T47D (cell line): ENCODE data around the gene MVB12B.

Experiments used
- DNase-seq, 2 experiments: peaks; one replicate each; pipeline versions ENCODE4 v3.0.0 to v3.0.0-alpha.2; 2011 to 2012; ENCODE audit warnings: low read depth in 1 of 2, low spot score in 1 of 2
- JUND ChIP-seq: IDR thresholded peaks from 2 replicates; pipeline ENCODE4 v1.6.1; 2012; ENCODE audit warnings: low read depth
- in situ Hi-C: cut with HindIII; loops from 2 replicates; pipeline ENCODE4 v1.10.0; 2016; ENCODE audit warnings: low sequenced_read_pairs, low pct_unique_long_range_greater_than_20kb

The MVB12B gene

DNA sequence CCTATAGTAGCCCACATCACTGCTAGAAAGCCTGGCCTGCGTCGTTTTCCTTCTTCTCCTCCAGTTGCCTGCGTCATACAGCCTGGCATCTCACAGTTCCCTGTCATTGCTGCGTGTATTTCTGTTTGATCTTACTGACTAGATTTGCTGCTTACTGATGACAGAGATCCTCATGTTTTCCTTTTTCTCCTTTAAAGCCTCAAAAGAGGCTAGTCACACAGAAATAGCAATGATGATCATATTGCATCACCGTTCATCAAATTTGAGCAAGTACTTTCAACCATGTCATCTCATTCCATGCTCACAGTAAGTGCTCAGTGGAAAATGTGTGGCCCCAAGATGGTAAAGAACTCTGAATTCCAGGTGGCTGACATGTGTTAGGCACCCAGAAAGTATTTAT lies 76.8 kb downstream of the MVB12B start:
- in situ Hi-C loops = no loop called here
- no peak for TF ChIP-seq JUND
- DNase-seq = no peak

DNA sequence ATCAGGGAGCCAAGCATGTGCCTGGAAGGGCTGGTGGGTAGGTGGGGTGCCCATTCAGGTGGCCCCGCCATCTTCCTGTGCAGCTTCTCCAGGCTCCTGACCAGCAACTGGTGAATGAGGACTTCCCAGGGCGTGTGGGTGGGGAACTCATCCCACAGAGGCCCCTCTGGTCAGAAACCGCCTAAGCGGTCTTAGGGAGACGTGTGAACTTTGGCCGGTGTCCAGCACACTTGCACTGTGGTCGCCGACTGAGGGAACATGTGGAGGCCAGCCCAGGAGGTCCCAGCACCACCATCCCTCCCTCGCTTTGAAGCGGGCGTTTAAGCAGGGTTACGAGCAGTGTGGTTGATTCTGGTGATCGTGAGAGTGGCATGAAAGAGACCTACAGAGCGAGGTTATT lies 77.8 kb downstream of the MVB12B start:
- TF ChIP-seq JUND = no peak
- no peak for DNase-seq

DNA sequence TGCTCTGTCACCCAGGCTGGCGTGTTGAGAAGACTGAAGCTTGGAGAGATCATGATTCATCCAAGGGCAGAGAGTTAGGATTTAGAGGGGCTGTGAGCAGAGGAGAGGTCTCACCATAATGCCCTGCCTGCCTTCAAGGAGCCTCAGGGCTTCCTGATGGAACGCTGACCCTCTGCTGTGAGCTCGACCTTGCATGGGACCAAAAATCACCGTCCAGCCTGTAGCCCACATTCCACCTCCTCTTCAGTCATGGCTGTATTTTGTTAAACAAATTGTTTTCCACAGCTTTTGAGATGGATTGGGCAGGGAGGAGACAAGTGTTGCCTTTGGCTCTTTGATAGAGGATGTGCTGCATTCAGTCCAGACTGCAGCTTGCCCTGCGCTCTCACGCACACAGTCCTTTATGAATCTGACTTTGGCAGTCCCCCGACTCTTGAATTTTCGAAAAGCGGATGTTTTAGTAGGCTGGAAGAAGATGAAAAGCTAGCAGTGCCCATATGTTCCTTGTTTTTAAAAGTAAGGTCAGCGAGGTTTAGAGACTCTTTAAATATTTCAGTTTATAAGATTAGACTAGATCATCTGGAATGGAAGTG lies 79.5 kb downstream of the MVB12B start:
- no peak for DNase-seq
- no peak for TF ChIP-seq JUND
- in situ Hi-C loops = no loop called here

More for the DNA sequence above, 77.8 kb downstream of the MVB12B start:
- in situ Hi-C loops = no loop called here

DNA sequence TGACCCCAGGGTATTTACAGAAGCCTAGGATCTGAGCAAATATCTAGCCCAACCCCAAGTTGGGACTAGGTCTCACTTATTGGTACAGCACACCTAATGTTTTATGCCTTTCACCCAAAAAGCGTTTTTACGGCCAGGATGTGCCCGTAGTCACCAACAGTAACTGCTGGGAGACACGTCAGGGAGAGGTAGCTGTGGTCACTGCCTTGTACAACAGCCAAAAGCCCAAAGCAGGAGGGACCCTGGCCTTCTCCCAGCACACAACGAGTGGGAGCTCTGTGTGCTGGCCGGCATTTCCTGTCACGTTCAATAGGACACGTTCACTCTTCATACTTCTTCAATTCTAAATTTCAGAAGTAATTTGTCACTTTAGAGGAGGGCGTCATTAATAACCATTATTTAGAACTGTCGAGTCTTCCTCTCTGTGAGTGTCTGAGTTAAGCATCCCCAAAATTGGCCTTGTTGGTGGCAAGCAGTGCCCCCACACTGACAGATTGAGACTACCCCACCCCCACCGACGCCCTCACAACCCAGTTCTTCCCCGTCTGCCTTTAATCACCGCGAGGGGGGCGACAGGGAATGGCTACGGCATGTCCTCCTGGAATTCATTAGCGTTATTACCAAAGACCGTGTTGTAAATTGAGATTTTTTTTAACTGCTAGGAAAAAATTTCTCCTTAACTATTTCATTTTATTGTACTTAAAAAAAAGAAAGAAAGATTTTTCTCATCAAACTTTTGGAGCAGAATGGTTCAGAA lies 80.7 kb downstream of the MVB12B start:
- in situ Hi-C loops = no loop called here
- no peak for TF ChIP-seq JUND
- no peak for DNase-seq

DNA sequence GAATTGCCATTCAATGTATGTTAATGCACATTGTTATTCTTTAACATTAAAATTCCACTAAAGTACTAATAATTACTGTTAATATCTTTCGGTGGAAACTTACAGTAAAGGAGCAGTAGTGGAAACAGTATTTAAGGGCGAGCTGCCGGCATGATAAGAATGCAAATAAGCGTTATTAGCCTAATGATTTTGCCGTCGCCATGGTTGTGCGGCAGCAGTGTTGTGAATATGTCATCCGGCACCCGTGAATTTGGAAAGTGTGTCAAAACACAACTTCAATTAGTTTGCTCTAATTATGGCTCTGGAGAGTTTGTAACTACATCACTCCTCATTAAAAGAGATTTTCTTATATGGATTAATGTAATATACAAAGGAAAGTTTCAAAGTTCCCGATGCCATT lies 81.4 kb downstream of the MVB12B start:
- no peak for TF ChIP-seq JUND
- in situ Hi-C loops = no loop called here
- no peak for DNase-seq

DNA sequence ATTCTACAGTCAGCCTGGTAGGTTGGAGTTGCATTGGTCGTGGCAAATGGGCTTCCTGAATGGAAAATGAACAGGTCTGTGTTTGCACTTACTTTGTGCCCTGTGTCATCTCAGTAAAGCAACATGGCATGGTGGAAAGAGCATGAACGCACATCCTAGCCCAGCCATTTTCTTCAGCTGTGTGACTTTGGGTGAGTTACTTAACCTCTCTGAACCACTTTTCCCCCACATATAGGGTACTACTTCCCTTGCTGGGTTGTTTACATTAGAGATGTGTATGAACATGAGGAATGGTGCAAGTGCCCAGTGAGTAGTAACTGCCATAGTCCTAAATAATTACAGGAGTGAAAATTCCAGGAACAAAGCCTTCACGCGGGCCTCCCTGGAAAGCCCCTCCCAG lies 83.6 kb downstream of the MVB12B start:
- in situ Hi-C loops = no loop called here
- no peak for DNase-seq
- no peak for TF ChIP-seq JUND

DNA sequence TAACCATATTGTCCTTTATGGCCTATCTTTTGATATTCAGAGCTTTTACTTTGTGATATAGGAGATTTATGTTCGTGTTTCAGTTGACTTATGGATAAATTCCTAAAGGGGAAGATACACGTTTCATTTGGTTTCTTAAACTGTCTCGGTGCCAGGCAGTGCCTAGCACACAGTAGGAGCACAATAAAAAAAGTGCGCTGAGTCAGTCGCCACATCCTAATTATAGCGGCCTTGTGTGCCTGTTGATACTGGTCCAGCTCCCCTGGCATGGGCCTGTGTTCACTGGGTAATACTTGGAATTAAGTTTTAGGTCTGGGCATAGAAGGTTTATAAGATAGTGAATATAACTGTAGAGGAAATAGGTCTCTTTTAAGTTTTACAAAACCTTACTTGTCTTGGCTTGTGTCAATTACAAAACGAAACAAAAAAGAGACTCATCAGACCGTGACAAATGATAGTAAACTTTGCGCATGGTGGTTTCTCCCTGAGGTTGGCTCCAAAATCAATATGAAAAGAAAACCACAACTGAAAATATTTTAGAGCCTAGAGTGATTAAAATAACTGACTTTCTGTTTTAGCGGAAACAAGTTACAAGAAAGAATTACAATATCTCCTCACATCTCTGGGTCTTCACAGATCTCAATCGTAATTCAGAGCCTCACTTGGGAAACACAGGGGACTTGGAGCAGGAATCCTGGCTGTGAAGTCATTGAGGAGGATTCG lies 84.8 kb downstream of the MVB12B start:
- in situ Hi-C loops = no loop called here
- DNase-seq = no peak

DNA sequence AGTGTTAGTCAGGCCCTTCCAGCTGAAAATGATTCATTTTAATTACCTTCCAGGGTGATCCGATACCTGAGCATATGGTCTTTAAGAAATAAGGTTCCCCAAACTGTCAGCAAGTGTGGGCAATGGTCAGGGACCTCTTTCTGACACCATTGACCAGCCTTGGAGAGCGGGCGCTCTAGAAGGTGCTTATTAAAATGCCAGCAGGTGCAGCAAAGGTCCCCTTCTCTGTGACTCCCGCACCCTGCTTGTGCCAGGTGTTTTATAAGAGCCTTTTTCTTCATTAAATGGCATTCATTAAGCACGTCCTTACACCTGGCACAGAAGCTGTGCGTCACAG lies 85.3 kb downstream of the MVB12B start:
- no peak for TF ChIP-seq JUND
- in situ Hi-C loops = no loop called here
- no peak for DNase-seq

More for the DNA sequence above, 84.8 kb downstream of the MVB12B start:
- TF ChIP-seq JUND = no peak

DNA sequence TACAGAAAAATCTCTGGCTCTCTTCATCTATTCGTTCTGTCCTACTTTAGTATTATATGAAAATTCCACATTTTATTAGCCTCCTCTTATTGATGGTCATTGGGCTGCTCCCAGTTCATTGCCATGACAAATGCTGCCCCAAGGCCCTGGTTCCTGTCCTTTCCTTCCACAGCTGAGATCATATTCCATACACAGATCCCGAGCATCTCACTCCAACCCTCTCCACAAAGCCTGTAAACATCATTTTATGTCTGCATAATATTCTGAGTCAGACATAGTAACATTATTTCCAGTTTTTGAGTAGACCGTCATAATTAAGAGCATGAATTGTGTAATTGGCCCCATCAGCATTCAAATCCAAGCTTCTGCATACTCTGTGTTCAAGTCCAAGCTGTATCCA lies 86.3 kb downstream of the MVB12B start:
- in situ Hi-C loops = no loop called here
- TF ChIP-seq JUND = no peak

DNA sequence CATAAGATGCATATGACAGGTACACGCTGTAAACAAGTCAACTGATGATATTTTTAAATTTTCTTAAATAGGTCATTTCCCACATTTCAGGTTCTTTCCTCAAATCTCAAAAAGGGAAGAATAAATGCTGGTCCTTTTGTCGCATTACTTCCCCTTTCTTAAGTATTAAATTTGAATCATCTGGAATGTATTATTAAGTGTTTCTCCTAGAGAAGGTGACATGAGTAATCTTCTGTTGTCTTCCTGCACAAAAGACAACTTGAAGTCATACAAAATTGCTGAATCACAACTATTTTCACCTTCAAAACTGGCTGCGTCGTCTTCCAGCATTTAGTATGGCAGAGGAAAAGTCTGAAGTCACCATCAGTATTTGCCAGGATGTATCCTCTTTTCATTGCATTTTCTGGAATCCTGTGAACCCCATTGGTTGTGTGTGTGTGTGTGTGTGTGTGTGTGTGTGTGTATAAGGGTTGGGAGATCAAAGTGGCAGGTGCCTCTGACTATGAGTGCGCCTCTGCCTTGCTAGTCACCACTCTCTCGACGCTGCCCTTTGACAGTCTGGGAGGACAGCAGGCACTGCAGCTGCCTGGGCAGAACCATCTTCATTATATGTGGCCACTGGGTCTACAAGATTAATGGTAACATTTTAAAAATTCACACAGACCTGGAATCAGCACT lies 86.9 kb downstream of the MVB12B start:
- in situ Hi-C loops = no loop called here
- DNase-seq = no peak
- no peak for TF ChIP-seq JUND

More for the DNA sequence above, 86.3 kb downstream of the MVB12B start:
- DNase-seq = no peak

DNA sequence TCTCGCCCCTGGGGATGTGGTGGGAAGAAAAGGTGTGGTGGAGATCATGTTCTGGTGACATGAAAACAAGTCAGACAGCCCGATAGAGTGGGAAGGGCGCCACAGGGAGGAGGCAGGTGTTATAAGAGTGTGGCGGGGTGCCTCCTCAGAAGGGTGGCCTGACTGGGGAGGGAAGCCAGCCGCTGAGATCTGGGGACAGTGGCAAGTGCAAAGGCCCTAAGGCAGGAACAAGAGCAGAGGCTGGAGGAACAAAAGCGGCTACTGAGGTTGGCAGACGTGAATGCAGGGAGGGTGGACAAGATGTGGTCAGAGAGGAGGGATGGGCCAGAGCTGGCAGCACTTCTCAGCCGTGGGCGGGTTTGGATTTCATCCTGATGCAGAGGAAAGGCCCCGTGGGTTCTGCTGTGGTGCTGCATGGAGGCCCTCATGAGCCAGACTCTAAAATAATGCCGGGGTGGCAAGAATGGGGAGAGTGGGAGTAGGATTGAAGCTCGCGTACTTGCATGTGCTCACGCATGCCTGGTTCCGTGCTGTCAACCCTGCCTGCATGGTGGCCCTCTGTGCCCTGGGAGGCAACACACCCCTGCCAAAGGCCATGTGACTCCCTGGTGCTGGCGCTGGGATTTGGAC lies 89.2 kb downstream of the MVB12B start:
- no peak for DNase-seq
- TF ChIP-seq JUND = no peak
- in situ Hi-C loops = no loop called here

DNA sequence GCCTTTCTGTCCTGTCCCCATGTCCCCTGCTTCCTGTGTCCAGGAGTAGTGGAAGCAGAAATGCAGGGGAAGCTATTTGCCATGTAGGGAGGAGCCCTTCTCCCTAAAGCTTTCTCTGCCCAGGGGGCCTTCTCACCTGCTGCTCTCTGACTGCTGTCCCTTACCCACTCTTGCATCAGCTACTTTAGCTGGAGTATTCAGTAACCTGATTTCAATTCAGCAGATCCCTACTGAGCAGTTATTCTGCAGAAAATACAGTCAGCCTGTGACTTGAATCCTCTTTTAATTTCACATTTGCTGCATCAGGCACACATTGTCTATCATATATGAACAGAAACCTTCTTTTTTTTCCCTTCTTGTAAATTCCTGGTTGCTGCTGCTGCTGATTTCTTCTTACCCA lies 90.4 kb downstream of the MVB12B start:
- in situ Hi-C loops = no loop called here
- peak in 1 of 2 experiments; percentile 28 for DNase-seq
- no peak for TF ChIP-seq JUND

DNA sequence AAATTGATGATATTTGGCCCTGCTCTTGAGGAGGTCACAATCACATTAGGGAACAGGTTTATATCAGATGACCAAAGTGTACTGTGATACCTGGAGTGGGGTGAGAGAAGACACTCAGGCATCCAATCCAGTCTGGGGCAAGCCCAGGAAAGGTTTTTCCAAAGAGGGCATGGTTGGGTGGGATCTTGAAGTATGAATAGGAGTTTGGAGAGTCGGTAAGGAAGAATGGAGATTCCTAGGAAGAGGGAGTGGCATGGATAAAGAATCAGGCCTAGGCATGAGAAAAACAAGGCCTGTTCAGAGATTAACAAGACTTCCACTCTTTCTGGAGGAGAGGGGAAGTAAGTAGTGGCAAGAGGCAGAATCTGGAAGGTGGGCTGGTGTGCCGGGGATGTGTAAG lies 91.1 kb downstream of the MVB12B start:
- TF ChIP-seq JUND = no peak
- no peak for DNase-seq
- in situ Hi-C loops = no loop called here
